Measurements from ENCODE around the gene RTN1. TPM values are rescaled to one million over a fixed set of nuclear protein-coding genes. Genes with fewer than 3 reads are reported as not detected.

Gene RTN1
- total and polyA plus RNA-seq, 2 donors (not counting 1 experiment from before 2014, with no cell fraction given) = 0.34 TPM; not detected in 1

DNA sequence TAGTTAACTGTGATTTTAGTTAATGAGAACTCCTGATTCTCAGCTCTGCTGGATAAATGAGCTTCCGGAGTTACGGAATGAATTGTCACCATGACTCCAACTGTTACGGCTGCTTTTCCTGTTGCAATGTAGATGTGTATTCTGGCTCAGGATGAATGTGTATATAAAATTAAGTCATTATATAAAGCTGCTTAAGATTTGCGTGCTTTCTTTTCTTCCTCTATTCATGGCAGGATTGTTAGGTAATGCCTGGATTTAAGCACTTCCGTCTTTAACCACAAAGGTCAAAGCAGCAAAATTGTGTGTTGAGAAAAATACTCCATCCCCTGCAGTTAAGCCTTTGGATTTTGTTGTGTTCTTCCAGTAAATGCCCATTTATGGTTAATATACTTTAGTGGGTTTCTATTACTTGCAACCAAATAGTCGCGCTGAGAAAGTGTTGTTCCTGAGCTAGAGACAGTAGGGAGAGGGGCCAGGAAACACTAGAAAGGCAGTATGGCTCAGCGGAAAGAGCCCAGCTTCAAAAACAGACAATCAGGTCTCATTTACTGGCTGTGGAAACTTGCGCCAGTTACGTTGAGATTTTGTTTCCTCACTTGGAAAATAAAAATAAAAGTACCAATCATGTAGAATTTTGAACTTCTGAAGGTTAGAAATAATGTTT is 284.6 kb downstream of the RTN1 start:
- Histone ChIP-seq H4K20me1 (ENCODE audit: control insufficient read depth, insufficient read depth, low read length, poor library complexity, severe bottlenecking) (no peaks in the 10 kb centered on the region), H3K79me2 (ENCODE audit: control insufficient read depth, insufficient read depth, low read length) (no peaks in the 10 kb centered on the region), H3K9ac (ENCODE audit: low read length) (peak overlapping the region; percentile 46), H2AFZ (ENCODE audit: insufficient read depth, low read depth, low read length, poor library complexity, severe bottlenecking) (peak overlapping the region; percentile 65), H3K4me3 (ENCODE audit: control extremely low read depth in 1 of 5, extremely low read depth in 1 of 5, insufficient read depth in 1 of 5, low read depth in 2 of 5, low read length in 4 of 5) (peak overlapping the region in 4 of 5 experiments; percentile 10 to 45 (median 34)), H3K27ac (ENCODE audit: low read length in 2 of 2) (no peak overlapping the region), H3K4me1 (ENCODE audit: control insufficient read depth in 2 of 2, insufficient read depth in 2 of 2, low read length in 2 of 2) (peaks cover 11% of the 10 kb centered on the region in 2 donors), H3K9me3 (ENCODE audit: control extremely low read depth in 1 of 3, control insufficient read depth in 2 of 3, insufficient read depth in 1 of 3, low read length in 2 of 3) (no peaks in the 10 kb centered on the region), H3K36me3 (replicated peaks in 1 of 2; ENCODE audit: control extremely low read depth in 1 of 2, control insufficient read depth in 1 of 2, extremely low read depth in 1 of 2, insufficient read depth in 2 of 2, low read length in 1 of 2) (no peaks in the 10 kb centered on the region), H3K4me2 (replicated peaks; ENCODE audit: low read depth, low read length, poor library complexity, severe bottlenecking) (peak overlapping the region; percentile 65), H3K27me3 (replicated peaks in 1 of 4; ENCODE audit: control extremely low read depth in 1 of 4, control insufficient read depth in 3 of 4, insufficient read depth in 4 of 4, low read length in 3 of 4) (no peaks in the 10 kb centered on the region)
- Mint-ChIP-seq H3K9me3 (ENCODE audit: insufficient read depth) (no peaks in the 10 kb centered on the region), H3K4me3 (peak overlapping the region; percentile 84), H3K27me3 (peaks cover 4% of the 10 kb centered on the region), H3K4me1 (peaks cover 15% of the 10 kb centered on the region), H3K27ac (peak overlapping the region; percentile 1)
- intact Hi-C loops (cut with micrococcal nuclease) = no loop called here
- ChIA-PET CTCF (interaction anchor here (0.8 to 1.0 kb wide), 2 partner anchors 9 to 16 kb away, joined by 4 read pairs; no protein-coding TSS in a partner anchor), POLR2A (no interaction called here)
- ATAC-seq (ENCODE audit: low read depth) (no peak), DNase-seq (peak; percentile 8)
- TF ChIP-seq, protein P1, sequence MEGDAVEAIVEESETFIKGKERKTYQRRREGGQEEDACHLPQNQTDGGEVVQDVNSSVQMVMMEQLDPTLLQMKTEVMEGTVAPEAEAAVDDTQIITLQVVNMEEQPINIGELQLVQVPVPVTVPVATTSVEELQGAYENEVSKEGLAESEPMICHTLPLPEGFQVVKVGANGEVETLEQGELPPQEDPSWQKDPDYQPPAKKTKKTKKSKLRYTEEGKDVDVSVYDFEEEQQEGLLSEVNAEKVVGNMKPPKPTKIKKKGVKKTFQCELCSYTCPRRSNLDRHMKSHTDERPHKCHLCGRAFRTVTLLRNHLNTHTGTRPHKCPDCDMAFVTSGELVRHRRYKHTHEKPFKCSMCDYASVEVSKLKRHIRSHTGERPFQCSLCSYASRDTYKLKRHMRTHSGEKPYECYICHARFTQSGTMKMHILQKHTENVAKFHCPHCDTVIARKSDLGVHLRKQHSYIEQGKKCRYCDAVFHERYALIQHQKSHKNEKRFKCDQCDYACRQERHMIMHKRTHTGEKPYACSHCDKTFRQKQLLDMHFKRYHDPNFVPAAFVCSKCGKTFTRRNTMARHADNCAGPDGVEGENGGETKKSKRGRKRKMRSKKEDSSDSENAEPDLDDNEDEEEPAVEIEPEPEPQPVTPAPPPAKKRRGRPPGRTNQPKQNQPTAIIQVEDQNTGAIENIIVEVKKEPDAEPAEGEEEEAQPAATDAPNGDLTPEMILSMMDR (IDR thresholded peaks at IDR 0.05) = no peak
- TF ChIP-seq EZH2 (IDR thresholded peaks at IDR 0.05; ENCODE audit: borderline replicate concordance, insufficient read depth, low read depth, low read length, poor library complexity, severe bottlenecking) = no peak
- 15% methylated on average over 2 of the region's 10 CpGs for WGBS (ENCODE audit: insufficient coverage)

DNA sequence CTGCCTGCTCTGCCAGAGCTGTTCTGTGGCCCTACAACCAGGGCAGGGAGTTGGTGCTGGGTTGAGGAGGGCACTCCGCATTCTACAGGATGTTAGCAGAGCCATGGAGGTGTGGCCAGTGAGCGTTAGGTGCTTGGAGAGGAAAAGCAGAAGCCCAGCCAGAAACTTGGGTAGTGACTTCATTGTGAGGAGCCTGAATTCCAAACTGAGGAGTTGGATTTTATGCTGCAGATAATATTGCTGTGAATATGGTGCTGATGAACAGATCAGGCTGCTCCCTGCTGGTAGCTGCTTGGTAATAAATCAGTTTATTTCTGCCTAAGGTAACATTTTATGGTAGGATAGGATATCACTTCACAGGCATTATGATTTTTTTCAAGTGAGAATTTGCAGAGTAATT is 286.8 kb downstream of the RTN1 start:
- ChIA-PET POLR2A (no interaction called here), CTCF (interaction anchor here (0.6 to 0.7 kb wide), 2 partner anchors 601 to 860 kb away, joined by 4 to 6 read pairs; no protein-coding TSS in a partner anchor)
- Mint-ChIP-seq H3K4me3 (peak overlapping the region; percentile 15), H3K27ac (no peak overlapping the region), H3K27me3 (peaks cover 4% of the 10 kb centered on the region), H3K4me1 (peaks cover 15% of the 10 kb centered on the region), H3K9me3 (ENCODE audit: insufficient read depth) (no peaks in the 10 kb centered on the region)
- Histone ChIP-seq H4K20me1 (ENCODE audit: control insufficient read depth, insufficient read depth, low read length, poor library complexity, severe bottlenecking) (no peaks in the 10 kb centered on the region), H3K9ac (ENCODE audit: low read length) (no peak overlapping the region), H3K4me2 (replicated peaks; ENCODE audit: low read depth, low read length, poor library complexity, severe bottlenecking) (no peak overlapping the region), H3K4me1 (ENCODE audit: control insufficient read depth in 2 of 2, insufficient read depth in 2 of 2, low read length in 2 of 2) (peaks cover 11% of the 10 kb centered on the region in 2 donors), H2AFZ (ENCODE audit: insufficient read depth, low read depth, low read length, poor library complexity, severe bottlenecking) (peak overlapping the region; percentile 30), H3K79me2 (ENCODE audit: control insufficient read depth, insufficient read depth, low read length) (no peaks in the 10 kb centered on the region), H3K4me3 (ENCODE audit: control extremely low read depth in 1 of 5, extremely low read depth in 1 of 5, insufficient read depth in 1 of 5, low read depth in 2 of 5, low read length in 4 of 5) (no peak overlapping the region), H3K27ac (ENCODE audit: low read length in 2 of 2) (no peak overlapping the region), H3K36me3 (replicated peaks in 1 of 2; ENCODE audit: control extremely low read depth in 1 of 2, control insufficient read depth in 1 of 2, extremely low read depth in 1 of 2, insufficient read depth in 2 of 2, low read length in 1 of 2) (no peaks in the 10 kb centered on the region), H3K9me3 (ENCODE audit: control extremely low read depth in 1 of 3, control insufficient read depth in 2 of 3, insufficient read depth in 1 of 3, low read length in 2 of 3) (no peaks in the 10 kb centered on the region), H3K27me3 (replicated peaks in 1 of 4; ENCODE audit: control extremely low read depth in 1 of 4, control insufficient read depth in 3 of 4, insufficient read depth in 4 of 4, low read length in 3 of 4) (peaks cover 0 to 3% (median 0%) of the 10 kb centered on the region in 4 experiments)
- no peak for TF ChIP-seq EZH2 (IDR thresholded peaks at IDR 0.05; ENCODE audit: borderline replicate concordance, insufficient read depth, low read depth, low read length, poor library complexity, severe bottlenecking)
- TF ChIP-seq, protein P1 (IDR thresholded peaks at IDR 0.05) = no peak
- ATAC-seq (ENCODE audit: low read depth) (no peak), DNase-seq (no peak)
- intact Hi-C loops (cut with micrococcal nuclease) = no loop called here
- 23% methylated on average over 2 of the region's 2 CpGs for WGBS (ENCODE audit: insufficient coverage)
